GM23338 (cell line): Measurements from ENCODE around the gene ATAD1. TPM values are rescaled to one million over a fixed set of nuclear protein-coding genes. Genes with fewer than 3 reads are reported as not detected.

ENCODE experiments used
- ATAC-seq: fragments of 200-7000 bp; cut with Tn5 transposase; 3 replicates; pipeline ENCODE4 v1.9.1; 2020
- DNase-seq: peaks from one replicate; pipeline ENCODE4 v3.0.0-alpha.2; 2015; ENCODE audit warnings: low spot score
- H2AFZ ChIP-seq: fragments of 200-600 bp; sonication (generic); 2 replicates; pipeline ENCODE4 v1.8.0; 2016; ENCODE audit warnings: antibody characterized with exemption, mild to moderate bottlenecking, moderate library complexity
- H3F3A ChIP-seq: fragments of 200-600 bp; sonication (generic); replicated peaks from 2 replicates; pipeline ENCODE4 v1.8.0; 2017; ENCODE audit warnings: antibody characterized with exemption, mixed run types, low read depth
- H3K27ac ChIP-seq: fragments of 200-600 bp; sonication (generic); 2 replicates; pipeline ENCODE4 v1.6.1; 2016; ENCODE audit warnings: low read depth
- H3K27me3 ChIP-seq: fragments of 200-600 bp; sonication (generic); 2 replicates; pipeline ENCODE4 v1.8.0; 2016; ENCODE audit warnings: mild to moderate bottlenecking, mixed run types, moderate library complexity; ENCODE audit not compliant: insufficient read depth
- H3K36me3 ChIP-seq: fragments of 200-600 bp; sonication (generic); 2 replicates; pipeline ENCODE4 v1.8.0; 2016; ENCODE audit warnings: mild to moderate bottlenecking; ENCODE audit not compliant: insufficient read depth
- H3K4me1 ChIP-seq: fragments of 200-600 bp; sonication (generic); 2 replicates; pipeline ENCODE4 v1.8.0; 2016; ENCODE audit warnings: mild to moderate bottlenecking, moderate library complexity; ENCODE audit not compliant: insufficient read depth
- H3K4me2 ChIP-seq: fragments of 200-600 bp; sonication (generic); 2 replicates; pipeline ENCODE4 v1.7.1; 2017; ENCODE audit warnings: mixed run types
- H3K4me3 ChIP-seq: fragments of 200-600 bp; sonication (generic); 2 replicates; pipeline ENCODE4 v1.6.1; 2016; ENCODE audit warnings: mixed run types
- H3K79me2 ChIP-seq: fragments of 200-600 bp; sonication (generic); replicated peaks from 2 replicates; pipeline ENCODE4 v1.8.0; 2017; ENCODE audit warnings: mild to moderate bottlenecking; ENCODE audit not compliant: insufficient read depth
- H3K9me2 ChIP-seq: fragments of 200-600 bp; sonication (generic); 2 replicates; pipeline ENCODE4 v1.8.0; 2017; ENCODE audit not compliant: insufficient read depth
- H4K20me1 ChIP-seq: fragments of 200-600 bp; sonication (generic); replicated peaks from 2 replicates; pipeline ENCODE4 v1.8.0; 2017; ENCODE audit warnings: mild to moderate bottlenecking; ENCODE audit not compliant: insufficient read depth
- H3K27ac Mint-ChIP-seq: 2 replicates; pipeline ENCODE4 v1.8.0; 2020; ENCODE audit warnings: inconsistent platforms, mild to moderate bottlenecking, moderate library complexity, mixed read lengths
- H3K27me3 Mint-ChIP-seq: 3 replicates; pipeline ENCODE4 v1.8.0; 2022; ENCODE audit warnings: low read depth, mild to moderate bottlenecking, moderate library complexity, mixed read lengths, inconsistent platforms; ENCODE audit not compliant: insufficient read depth, poor library complexity
- H3K36me3 Mint-ChIP-seq: 3 replicates; pipeline ENCODE4 v1.8.0; 2021; ENCODE audit warnings: low read depth, mild to moderate bottlenecking, inconsistent platforms, moderate library complexity, mixed read lengths
- H3K4me1 Mint-ChIP-seq: 3 replicates; pipeline ENCODE4 v1.8.0; 2020; ENCODE audit warnings: mild to moderate bottlenecking, inconsistent platforms, mixed read lengths
- H3K4me3 Mint-ChIP-seq: 3 replicates; pipeline ENCODE4 v1.8.0; 2021; ENCODE audit warnings: moderate library complexity, mild to moderate bottlenecking, inconsistent platforms, mixed read lengths
- H3K9me3 Mint-ChIP-seq: 3 replicates; pipeline ENCODE4 v1.8.0; 2020; ENCODE audit warnings: moderate library complexity, mild to moderate bottlenecking, inconsistent platforms, mixed read lengths
- CREB1 ChIP-seq: fragments of 250-450 bp; sonication (Bioruptor Pico); IDR thresholded peaks from 2 replicates; pipeline ENCODE4 v1.5.0; 2020; ENCODE audit warnings: low read depth, mild to moderate bottlenecking, moderate library complexity
- CTCF ChIP-seq, 2 experiments: fragments of 200-600 bp in 1 of 2; sonication (generic) in 1 of 2; conservative IDR thresholded peaks; 2 replicates each; pipeline versions ENCODE4 v1.5.1 to v1.6.1; 2016 to 2017; ENCODE audit warnings: antibody characterized with exemption in 2 of 2, low read depth in 2 of 2, mild to moderate bottlenecking in 2 of 2, moderate library complexity in 1 of 2
- ETS1 ChIP-seq: IDR thresholded peaks from 2 replicates; pipeline ENCODE4 v1.6.1; 2016; ENCODE audit warnings: antibody characterized with exemption
- EZH2 ChIP-seq: fragments of 200-600 bp; sonication (generic); IDR thresholded peaks from one replicate; pipeline ENCODE4 v1.8.0; 2017; ENCODE audit warnings: antibody characterized with exemption, mild to moderate bottlenecking, low read depth; ENCODE audit not compliant: unreplicated experiment
- EZH2phosphoT487 ChIP-seq: fragments of 200-600 bp; sonication (generic); IDR thresholded peaks from one replicate; pipeline ENCODE4 v1.8.1; 2018; ENCODE audit warnings: antibody characterized with exemption; ENCODE audit not compliant: unreplicated experiment
- JUNB ChIP-seq: IDR thresholded peaks from one replicate; pipeline ENCODE4 v1.6.1; 2016; ENCODE audit warnings: antibody characterized with exemption; ENCODE audit not compliant: unreplicated experiment
- NANOG ChIP-seq: IDR thresholded peaks from 2 replicates; pipeline ENCODE4 v1.6.1; 2016; ENCODE audit warnings: antibody characterized with exemption, borderline replicate concordance
- POLR2AphosphoS5 ChIP-seq: IDR thresholded peaks from 2 replicates; pipeline ENCODE4 v1.6.1; 2016; ENCODE audit warnings: antibody characterized with exemption, low read depth
- STAT1 ChIP-seq: IDR thresholded peaks from one replicate; pipeline ENCODE4 v1.6.1; 2016; ENCODE audit warnings: antibody characterized with exemption; ENCODE audit not compliant: unreplicated experiment
- ZNF114 ChIP-seq: fragments of 250-450 bp; sonication (Bioruptor Pico); IDR thresholded peaks from 2 replicates; pipeline ENCODE4 v1.5.0; 2020; ENCODE audit warnings: mild to moderate bottlenecking, moderate library complexity
- ZNF331 ChIP-seq: fragments of 250-450 bp; sonication (Bioruptor Pico); IDR thresholded peaks from 2 replicates; pipeline ENCODE4 v1.5.0; 2020; ENCODE audit warnings: low read depth, mild to moderate bottlenecking, moderate library complexity
- polyA plus RNA-seq: library from polyadenylated mRNA; unstranded; fragments of >200 nt; fragmentation: Nextera tagmentation; extraction: Ambion mirVana; gene quantifications from 2 replicates; pipeline ENCODE4 v1.2.1, GENCODE V29; 2016
- total RNA-seq: library from RNA; depleted of rRNA; stranded (reverse); fragments of >200 nt; shearing (Covaris generic); gene quantifications from 2 replicates; pipeline ENCODE4 v1.2.3, GENCODE V29; 2014
- TF ChIP-seq, protein P1 (sequence below): IDR thresholded peaks from one replicate; pipeline ENCODE4 v1.6.1; 2018; ENCODE audit warnings: antibody characterized with exemption; ENCODE audit not compliant: unreplicated experiment
- TF ChIP-seq, protein P2 (sequence below): fragments of 250-450 bp; sonication (Bioruptor Pico); IDR thresholded peaks from 2 replicates; pipeline ENCODE4 v1.5.0; 2020; ENCODE audit warnings: mild to moderate bottlenecking, moderate library complexity

Gene ATAD1
- total and polyA plus RNA-seq, 2 experiments from 2014 or later: 30.3 to 49.6 TPM

- H3K36me3 ChIP-seq: no peaks in the 10 kb centered on the region; the same call in 1 of the 2 replicates
- no peak overlapping the region for H3K4me3 Mint-ChIP-seq
- DNase-seq (no peak), ATAC-seq (no peak)
- peaks cover 30% of the 10 kb centered on the region for H3K36me3 Mint-ChIP-seq
- no peak overlapping the region for H3K27ac Mint-ChIP-seq
- H3K4me3 ChIP-seq: no peak overlapping the region
- H4K20me1 ChIP-seq: no peaks in the 10 kb centered on the region
- H3K4me1 ChIP-seq: no peaks in the 10 kb centered on the region
- no peaks in the 10 kb centered on the region for H3K4me1 Mint-ChIP-seq
- no peak overlapping the region for H2AFZ ChIP-seq
- H3K4me2 ChIP-seq: no peak overlapping the region
- no peaks in the 10 kb centered on the region for H3K9me3 Mint-ChIP-seq
- no peaks in the 10 kb centered on the region for H3K9me2 ChIP-seq
- TF ChIP-seq JUNB (no peak), ZNF331 (CRISPR knock-in tag) (no peak), CTCF (conservative IDR thresholded peaks at IDR 0.05; ENCODE audit: low read depth in 2 of 2) (no peak), EZH2 (no peak), NANOG (no peak), STAT1 (no peak), ETS1 (no peak), ZNF114 (CRISPR knock-in tag) (no peak), EZH2phosphoT487 (no peak), POLR2AphosphoS5 (no peak), CREB1 (CRISPR knock-in tag) (no peak)
- TF ChIP-seq, protein P1, sequence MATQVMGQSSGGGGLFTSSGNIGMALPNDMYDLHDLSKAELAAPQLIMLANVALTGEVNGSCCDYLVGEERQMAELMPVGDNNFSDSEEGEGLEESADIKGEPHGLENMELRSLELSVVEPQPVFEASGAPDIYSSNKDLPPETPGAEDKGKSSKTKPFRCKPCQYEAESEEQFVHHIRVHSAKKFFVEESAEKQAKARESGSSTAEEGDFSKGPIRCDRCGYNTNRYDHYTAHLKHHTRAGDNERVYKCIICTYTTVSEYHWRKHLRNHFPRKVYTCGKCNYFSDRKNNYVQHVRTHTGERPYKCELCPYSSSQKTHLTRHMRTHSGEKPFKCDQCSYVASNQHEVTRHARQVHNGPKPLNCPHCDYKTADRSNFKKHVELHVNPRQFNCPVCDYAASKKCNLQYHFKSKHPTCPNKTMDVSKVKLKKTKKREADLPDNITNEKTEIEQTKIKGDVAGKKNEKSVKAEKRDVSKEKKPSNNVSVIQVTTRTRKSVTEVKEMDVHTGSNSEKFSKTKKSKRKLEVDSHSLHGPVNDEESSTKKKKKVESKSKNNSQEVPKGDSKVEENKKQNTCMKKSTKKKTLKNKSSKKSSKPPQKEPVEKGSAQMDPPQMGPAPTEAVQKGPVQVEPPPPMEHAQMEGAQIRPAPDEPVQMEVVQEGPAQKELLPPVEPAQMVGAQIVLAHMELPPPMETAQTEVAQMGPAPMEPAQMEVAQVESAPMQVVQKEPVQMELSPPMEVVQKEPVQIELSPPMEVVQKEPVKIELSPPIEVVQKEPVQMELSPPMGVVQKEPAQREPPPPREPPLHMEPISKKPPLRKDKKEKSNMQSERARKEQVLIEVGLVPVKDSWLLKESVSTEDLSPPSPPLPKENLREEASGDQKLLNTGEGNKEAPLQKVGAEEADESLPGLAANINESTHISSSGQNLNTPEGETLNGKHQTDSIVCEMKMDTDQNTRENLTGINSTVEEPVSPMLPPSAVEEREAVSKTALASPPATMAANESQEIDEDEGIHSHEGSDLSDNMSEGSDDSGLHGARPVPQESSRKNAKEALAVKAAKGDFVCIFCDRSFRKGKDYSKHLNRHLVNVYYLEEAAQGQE: no peak
- TF ChIP-seq, protein P2, sequence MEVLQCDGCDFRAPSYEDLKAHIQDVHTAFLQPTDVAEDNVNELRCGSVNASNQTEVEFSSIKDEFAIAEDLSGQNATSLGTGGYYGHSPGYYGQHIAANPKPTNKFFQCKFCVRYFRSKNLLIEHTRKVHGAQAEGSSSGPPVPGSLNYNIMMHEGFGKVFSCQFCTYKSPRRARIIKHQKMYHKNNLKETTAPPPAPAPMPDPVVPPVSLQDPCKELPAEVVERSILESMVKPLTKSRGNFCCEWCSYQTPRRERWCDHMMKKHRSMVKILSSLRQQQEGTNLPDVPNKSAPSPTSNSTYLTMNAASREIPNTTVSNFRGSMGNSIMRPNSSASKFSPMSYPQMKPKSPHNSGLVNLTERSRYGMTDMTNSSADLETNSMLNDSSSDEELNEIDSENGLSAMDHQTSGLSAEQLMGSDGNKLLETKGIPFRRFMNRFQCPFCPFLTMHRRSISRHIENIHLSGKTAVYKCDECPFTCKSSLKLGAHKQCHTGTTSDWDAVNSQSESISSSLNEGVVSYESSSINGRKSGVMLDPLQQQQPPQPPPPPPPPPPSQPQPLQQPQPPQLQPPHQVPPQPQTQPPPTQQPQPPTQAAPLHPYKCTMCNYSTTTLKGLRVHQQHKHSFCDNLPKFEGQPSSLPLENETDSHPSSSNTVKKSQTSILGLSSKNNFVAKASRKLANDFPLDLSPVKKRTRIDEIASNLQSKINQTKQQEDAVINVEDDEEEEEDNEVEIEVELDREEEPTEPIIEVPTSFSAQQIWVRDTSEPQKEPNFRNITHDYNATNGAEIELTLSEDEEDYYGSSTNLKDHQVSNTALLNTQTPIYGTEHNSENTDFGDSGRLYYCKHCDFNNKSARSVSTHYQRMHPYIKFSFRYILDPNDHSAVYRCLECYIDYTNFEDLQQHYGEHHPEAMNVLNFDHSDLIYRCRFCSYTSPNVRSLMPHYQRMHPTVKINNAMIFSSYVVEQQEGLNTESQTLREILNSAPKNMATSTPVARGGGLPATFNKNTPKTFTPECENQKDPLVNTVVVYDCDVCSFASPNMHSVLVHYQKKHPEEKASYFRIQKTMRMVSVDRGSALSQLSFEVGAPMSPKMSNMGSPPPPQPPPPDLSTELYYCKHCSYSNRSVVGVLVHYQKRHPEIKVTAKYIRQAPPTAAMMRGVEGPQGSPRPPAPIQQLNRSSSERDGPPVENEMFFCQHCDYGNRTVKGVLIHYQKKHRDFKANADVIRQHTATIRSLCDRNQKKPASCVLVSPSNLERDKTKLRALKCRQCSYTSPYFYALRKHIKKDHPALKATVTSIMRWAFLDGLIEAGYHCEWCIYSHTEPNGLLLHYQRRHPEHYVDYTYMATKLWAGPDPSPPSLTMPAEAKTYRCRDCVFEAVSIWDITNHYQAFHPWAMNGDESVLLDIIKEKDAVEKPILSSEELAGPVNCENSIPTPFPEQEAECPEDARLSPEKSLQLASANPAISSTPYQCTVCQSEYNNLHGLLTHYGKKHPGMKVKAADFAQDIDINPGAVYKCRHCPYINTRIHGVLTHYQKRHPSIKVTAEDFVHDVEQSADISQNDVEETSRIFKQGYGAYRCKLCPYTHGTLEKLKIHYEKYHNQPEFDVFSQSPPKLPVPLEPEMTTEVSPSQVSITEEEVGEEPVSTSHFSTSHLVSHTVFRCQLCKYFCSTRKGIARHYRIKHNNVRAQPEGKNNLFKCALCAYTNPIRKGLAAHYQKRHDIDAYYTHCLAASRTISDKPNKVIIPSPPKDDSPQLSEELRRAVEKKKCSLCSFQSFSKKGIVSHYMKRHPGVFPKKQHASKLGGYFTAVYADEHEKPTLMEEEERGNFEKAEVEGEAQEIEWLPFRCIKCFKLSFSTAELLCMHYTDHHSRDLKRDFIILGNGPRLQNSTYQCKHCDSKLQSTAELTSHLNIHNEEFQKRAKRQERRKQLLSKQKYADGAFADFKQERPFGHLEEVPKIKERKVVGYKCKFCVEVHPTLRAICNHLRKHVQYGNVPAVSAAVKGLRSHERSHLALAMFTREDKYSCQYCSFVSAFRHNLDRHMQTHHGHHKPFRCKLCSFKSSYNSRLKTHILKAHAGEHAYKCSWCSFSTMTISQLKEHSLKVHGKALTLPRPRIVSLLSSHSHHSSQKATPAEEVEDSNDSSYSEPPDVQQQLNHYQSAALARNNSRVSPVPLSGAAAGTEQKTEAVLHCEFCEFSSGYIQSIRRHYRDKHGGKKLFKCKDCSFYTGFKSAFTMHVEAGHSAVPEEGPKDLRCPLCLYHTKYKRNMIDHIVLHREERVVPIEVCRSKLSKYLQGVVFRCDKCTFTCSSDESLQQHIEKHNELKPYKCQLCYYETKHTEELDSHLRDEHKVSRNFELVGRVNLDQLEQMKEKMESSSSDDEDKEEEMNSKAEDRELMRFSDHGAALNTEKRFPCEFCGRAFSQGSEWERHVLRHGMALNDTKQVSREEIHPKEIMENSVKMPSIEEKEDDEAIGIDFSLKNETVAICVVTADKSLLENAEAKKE: no peak
- no peaks in the 10 kb centered on the region for H3F3A ChIP-seq
- no peaks in the 10 kb centered on the region for H3K27me3 Mint-ChIP-seq
- H3K79me2 ChIP-seq: peaks cover 16% of the 10 kb centered on the region
- no peak overlapping the region for H3K27ac ChIP-seq
- H3K27me3 ChIP-seq: no peaks in the 10 kb centered on the region
Observed at GRCh38 chr10:87776328-87776727, 41.7 kb downstream of the ATAD1 start.
